ENCODE results near the gene ACADS. TPM values are rescaled to one million over a fixed set of nuclear protein-coding genes. Genes with fewer than 3 reads are reported as not detected.

The ACADS gene
- total RNA-seq, 1 donor from 2014 or later: 93.8 TPM

GRCh38 chr12:120689397-120690082 is 36.1 kb upstream of the ACADS start:
- H3K4me3 ChIP-seq: peak overlapping the region; percentile 97
- H3K9me3 ChIP-seq (replicated peaks): no peaks in the 10 kb centered on the region
- H3K36me3 ChIP-seq: peaks cover 7% of the 10 kb centered on the region
- peaks cover 90% of the 10 kb centered on the region for H3K4me1 ChIP-seq
- DNase-seq: no peak
- no peaks in the 10 kb centered on the region for H3K27me3 ChIP-seq (ENCODE audit: low read depth)
- intact Hi-C loops (cut with micrococcal nuclease): no loop called here
- TF ChIP-seq, protein P1, sequence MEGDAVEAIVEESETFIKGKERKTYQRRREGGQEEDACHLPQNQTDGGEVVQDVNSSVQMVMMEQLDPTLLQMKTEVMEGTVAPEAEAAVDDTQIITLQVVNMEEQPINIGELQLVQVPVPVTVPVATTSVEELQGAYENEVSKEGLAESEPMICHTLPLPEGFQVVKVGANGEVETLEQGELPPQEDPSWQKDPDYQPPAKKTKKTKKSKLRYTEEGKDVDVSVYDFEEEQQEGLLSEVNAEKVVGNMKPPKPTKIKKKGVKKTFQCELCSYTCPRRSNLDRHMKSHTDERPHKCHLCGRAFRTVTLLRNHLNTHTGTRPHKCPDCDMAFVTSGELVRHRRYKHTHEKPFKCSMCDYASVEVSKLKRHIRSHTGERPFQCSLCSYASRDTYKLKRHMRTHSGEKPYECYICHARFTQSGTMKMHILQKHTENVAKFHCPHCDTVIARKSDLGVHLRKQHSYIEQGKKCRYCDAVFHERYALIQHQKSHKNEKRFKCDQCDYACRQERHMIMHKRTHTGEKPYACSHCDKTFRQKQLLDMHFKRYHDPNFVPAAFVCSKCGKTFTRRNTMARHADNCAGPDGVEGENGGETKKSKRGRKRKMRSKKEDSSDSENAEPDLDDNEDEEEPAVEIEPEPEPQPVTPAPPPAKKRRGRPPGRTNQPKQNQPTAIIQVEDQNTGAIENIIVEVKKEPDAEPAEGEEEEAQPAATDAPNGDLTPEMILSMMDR (IDR thresholded peaks at IDR 0.05; ENCODE audit: borderline replicate concordance): no peak
- peak overlapping the region; percentile 98 for H3K27ac ChIP-seq (replicated peaks)

DNA sequence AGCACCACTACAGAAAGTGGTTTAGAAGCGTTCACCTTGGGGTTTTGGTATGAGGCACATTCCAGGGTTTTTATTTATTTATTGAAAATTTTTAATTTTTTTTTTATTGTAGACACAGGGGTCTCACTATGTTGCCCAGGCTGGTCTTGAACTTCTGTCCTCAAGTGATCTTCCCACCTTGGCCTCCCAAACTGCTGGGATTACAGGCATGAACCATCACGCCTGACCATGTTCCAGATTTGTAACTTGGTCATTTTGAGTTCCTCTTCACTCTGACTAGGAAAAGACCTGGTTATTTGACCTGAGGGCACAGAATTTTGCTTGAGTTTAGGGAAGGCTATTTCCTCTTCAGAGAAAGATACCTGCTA is 35.6 kb upstream of the ACADS start:
- peak overlapping the region; percentile 97 for H3K4me3 ChIP-seq
- no peak for DNase-seq
- intact Hi-C loops (cut with micrococcal nuclease): no loop called here
- H3K9me3 ChIP-seq (replicated peaks): no peaks in the 10 kb centered on the region
- H3K27ac ChIP-seq (replicated peaks): peak overlapping the region; percentile 98
- TF ChIP-seq, protein P1 (IDR thresholded peaks at IDR 0.05; ENCODE audit: borderline replicate concordance): no peak
- peaks cover 12% of the 10 kb centered on the region for H3K36me3 ChIP-seq
- H3K27me3 ChIP-seq (ENCODE audit: low read depth): no peaks in the 10 kb centered on the region
- H3K4me1 ChIP-seq: peaks cover 95% of the 10 kb centered on the region

DNA sequence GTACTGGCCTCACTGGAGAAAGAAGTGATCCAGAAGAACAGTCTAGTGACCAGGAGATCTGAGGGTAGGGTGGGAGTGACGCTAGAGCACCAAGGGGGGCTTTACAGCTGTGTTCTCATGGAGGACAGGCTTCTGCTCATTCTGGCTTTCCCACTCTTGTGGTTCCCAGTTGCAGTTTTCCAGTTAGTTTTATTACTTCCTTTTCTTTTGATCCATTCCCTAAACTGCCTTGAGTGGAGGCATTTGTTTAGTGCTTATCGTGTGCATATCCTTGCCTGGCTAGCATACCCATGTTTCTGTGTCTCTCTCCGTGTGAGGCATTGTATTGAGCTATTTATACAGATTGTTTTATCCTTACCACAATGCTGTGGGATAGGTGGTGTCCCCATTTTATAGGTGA is 34.6 kb upstream of the ACADS start:
- no peak for DNase-seq
- TF ChIP-seq, protein P1 (IDR thresholded peaks at IDR 0.05; ENCODE audit: borderline replicate concordance): no peak
- Histone ChIP-seq H3K36me3 (peaks cover 21% of the 10 kb centered on the region), H3K4me3 (peak overlapping the region; percentile 97), H3K27ac (replicated peaks) (peak overlapping the region; percentile 98), H3K27me3 (ENCODE audit: low read depth) (no peaks in the 10 kb centered on the region), H3K4me1 (peaks cover 86% of the 10 kb centered on the region), H3K9me3 (replicated peaks) (no peaks in the 10 kb centered on the region)
- intact Hi-C loops (cut with micrococcal nuclease): no loop called here

- DNase-seq: no peak
Measured at GRCh38 chr12:120692524-120693033, 33.0 kb upstream of the ACADS start.

DNA sequence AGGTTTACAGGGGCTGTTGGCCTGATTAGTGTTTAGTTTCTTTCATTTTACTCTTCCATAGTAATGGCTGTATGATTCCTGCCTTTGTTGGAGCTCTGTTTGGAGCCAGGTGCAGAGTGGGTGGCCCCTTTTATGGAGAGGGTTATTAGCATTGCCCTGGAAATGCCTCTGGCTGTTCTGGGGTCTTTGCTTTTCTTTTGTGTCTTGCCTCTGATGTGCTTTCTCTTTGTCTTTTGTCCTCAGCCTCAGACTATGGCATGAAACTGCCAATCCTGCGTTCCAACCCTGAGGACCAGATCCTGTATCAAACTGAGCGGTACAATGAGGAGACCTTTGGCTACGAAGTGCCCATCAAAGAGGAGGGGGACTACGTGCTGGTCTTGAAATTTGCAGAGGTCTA is 31.8 kb upstream of the ACADS start:
- intact Hi-C loops (cut with micrococcal nuclease): no loop called here
- peak overlapping the region; percentile 98 for H3K27ac ChIP-seq (replicated peaks)

More at GRCh38 chr12:120692524-120693033, 33.0 kb upstream of the ACADS start:
- intact Hi-C loops (cut with micrococcal nuclease): no loop called here
- Histone ChIP-seq H3K27ac (replicated peaks) (peak overlapping the region; percentile 98), H3K27me3 (ENCODE audit: low read depth) (no peaks in the 10 kb centered on the region), H3K9me3 (replicated peaks) (no peaks in the 10 kb centered on the region), H3K4me1 (peaks cover 86% of the 10 kb centered on the region), H3K4me3 (peak overlapping the region; percentile 97), H3K36me3 (peaks cover 37% of the 10 kb centered on the region)
- TF ChIP-seq, protein P1 (IDR thresholded peaks at IDR 0.05; ENCODE audit: borderline replicate concordance): no peak

More for the DNA sequence above, 31.8 kb upstream of the ACADS start:
- Histone ChIP-seq H3K4me3 (no peak overlapping the region), H3K27me3 (ENCODE audit: low read depth) (no peaks in the 10 kb centered on the region), H3K36me3 (peaks cover 48% of the 10 kb centered on the region), H3K4me1 (peaks cover 86% of the 10 kb centered on the region), H3K9me3 (replicated peaks) (no peaks in the 10 kb centered on the region)
- TF ChIP-seq, protein P1 (IDR thresholded peaks at IDR 0.05; ENCODE audit: borderline replicate concordance): no peak
- DNase-seq: no peak

All from left ventricle myocardium inferior (tissue), 1 donor.